Adipocyte (in vitro differentiated cells): Measurements from ENCODE around the gene CDK16.

Experiments used
- DNase-seq: peaks from one replicate; pipeline ENCODE4 v3.0.0-alpha.2; 2015; ENCODE audit warnings: low read depth
- H3K27me3 ChIP-seq: replicated peaks from 2 replicates; pipeline ENCODE4 v1.7.0; 2013; ENCODE audit warnings: mild to moderate bottlenecking, low read length, moderate library complexity; ENCODE audit not compliant: control insufficient read depth, insufficient read depth
- H3K36me3 ChIP-seq: 2 replicates; pipeline ENCODE4 v1.7.0; 2013; ENCODE audit warnings: low read length, mild to moderate bottlenecking, moderate library complexity; ENCODE audit not compliant: control insufficient read depth, insufficient read depth, severe bottlenecking
- H3K4me1 ChIP-seq: 2 replicates; pipeline ENCODE4 v1.7.0; 2013; ENCODE audit warnings: mild to moderate bottlenecking, low read length, moderate library complexity; ENCODE audit not compliant: control insufficient read depth, insufficient read depth
- H3K4me3 ChIP-seq: 2 replicates; pipeline ENCODE4 v1.7.0; 2013; ENCODE audit warnings: mild to moderate bottlenecking, low read length, moderate library complexity
- H3K9ac ChIP-seq: 2 replicates; pipeline ENCODE4 v1.7.0; 2013; ENCODE audit warnings: mild to moderate bottlenecking, low read length, moderate library complexity
- H3K9me3 ChIP-seq: 2 replicates; pipeline ENCODE4 v1.7.0; 2013; ENCODE audit warnings: mild to moderate bottlenecking, low read length, moderate library complexity; ENCODE audit not compliant: control insufficient read depth

The CDK16 gene

DNA sequence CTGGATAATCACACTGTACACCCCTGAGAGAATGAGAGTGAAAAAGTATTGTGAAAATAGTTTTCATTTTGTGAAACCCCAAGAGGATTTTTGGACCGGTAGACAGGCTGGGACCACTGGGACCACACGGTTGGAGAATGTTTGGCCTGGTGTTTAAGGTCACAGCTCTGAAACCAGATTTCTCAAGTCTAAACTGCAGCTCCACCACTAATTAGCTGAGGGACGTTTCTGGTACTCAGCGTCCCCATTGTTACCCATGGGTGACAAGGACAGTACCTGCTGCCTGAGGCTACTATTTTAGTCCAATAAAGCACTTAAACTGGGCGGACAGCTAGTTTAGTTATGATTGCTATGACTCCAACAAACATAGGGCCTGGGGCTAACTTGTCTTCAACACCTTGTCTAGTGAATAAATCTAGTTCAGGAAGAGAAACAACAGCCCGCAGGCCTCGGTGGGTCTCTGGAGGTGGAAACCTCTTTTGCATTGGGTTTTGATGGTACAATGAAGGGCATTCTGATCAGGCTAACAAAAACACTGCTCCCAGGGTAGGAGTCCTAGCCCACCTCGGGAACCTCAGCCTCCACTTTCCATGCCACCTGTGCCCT is 13.8 kb downstream of the CDK16 start:
- Histone ChIP-seq H3K4me1 (peaks cover 6% of the 10 kb centered on the region), H3K36me3 (peaks cover 21% of the 10 kb centered on the region), H3K27me3 (peaks cover 4% of the 10 kb centered on the region), H3K9me3 (no peaks in the 10 kb centered on the region), H3K4me3 (peak overlapping the region; percentile 87), H3K9ac (peak overlapping the region; percentile 87)
- peak; percentile 4 for DNase-seq

DNA sequence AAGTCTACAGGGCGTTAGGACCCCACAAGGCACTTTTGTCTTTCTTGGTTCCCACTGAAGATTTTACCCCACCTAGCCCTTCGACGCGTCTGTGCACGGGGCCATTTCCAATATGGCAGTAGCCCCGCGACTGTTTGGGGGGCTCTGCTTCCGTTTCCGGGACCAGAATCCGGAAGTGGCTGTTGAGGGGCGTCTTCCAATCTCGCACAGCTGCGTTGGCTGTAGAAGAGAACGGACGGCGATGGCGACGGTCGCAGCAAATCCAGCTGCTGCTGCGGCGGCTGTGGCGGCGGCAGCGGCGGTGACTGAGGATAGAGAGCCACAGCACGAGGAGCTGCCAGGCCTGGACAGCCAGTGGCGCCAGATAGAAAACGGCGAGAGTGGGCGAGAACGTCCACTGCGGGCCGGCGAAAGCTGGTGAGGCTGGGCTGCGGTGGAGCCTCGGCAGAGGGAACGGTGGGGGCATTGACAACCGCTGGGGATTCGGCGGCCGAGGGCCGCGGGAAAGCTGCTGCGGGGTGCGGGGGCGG is 14.4 kb downstream of the CDK16 start, which contains the start of gene USP11:
Gene USP11 (plus strand): TSS at position 207 of the 530 bp plus-strand sequence. CDS start 35 bp downstream, at position 242.
- peaks cover 5% of the 10 kb centered on the region for H3K27me3 ChIP-seq
- DNase-seq, result peak; percentile 52
- H3K9me3 ChIP-seq, result no peaks in the 10 kb centered on the region
- H3K9ac ChIP-seq, result peak within 1 kb of the TSS; percentile 88
- peak within 1 kb of the TSS; percentile 87 for H3K4me3 ChIP-seq
- peaks cover 15% of the 10 kb centered on the region for H3K36me3 ChIP-seq
- peaks cover 6% of the 10 kb centered on the region for H3K4me1 ChIP-seq

DNA sequence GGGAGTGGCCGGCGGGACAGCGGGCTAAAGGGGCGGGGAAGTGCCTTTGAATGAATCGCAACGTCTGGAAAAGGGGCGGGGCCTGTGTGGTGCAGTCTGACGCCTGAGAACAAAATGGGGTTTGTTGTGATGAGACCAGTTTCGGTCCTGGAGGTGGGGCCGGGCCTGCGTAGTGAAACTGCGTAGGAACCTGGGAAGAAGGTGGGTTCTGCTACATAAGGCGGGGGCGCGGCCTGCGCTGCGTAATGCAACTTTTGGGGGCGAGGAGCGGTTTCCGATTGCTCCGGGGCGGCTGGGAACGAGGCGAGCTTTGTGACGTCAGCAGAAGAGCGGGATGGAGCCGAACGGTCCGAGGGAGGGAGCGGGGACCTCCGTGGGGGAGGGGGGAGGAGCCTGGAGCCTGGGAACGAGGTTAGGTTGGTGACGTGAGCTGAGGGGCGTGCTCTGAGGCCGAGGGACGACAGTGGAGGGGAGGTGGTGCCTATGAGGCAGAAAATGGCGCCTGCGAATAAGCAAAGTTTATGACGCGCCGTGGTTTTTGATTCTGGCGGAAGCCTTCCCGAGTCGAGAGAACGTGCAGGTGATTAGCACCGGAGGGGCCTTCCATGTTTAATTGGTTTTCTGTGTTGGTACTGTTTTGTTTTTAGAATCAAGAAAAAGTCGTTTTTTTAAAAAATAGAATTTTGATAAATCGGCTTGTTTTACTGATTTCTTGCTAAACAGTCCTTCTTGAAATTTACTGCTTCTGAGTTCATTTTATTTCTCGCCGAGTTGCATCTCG is 15.0 kb downstream of the CDK16 start:
- H3K4me1 ChIP-seq, result peaks cover 6% of the 10 kb centered on the region
- H3K9ac ChIP-seq, result peak overlapping the region; percentile 88
- peak; percentile 95 for DNase-seq
- peak overlapping the region; percentile 87 for H3K4me3 ChIP-seq
- H3K27me3 ChIP-seq, result peaks cover 5% of the 10 kb centered on the region
- no peaks in the 10 kb centered on the region for H3K9me3 ChIP-seq
- H3K36me3 ChIP-seq, result peaks cover 9% of the 10 kb centered on the region

DNA sequence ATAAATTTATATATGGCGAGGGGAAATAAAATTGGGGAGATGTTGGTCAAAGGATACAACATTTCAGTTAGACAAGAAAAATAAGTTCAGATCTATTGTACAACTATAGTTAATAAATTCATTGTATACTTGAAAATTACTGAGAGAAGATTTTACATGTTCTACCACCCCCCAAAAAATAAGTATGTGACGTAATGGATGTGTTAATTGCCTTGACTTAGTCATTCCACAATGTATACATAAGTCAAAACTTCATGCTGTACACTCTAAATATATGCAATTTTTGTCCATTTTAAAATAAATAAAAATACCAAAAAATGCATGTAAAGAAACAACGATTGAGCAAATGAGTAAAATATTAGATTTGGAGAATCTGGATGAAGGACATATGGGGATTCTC is 16.1 kb downstream of the CDK16 start:
- Histone ChIP-seq H3K4me1 (peaks cover 6% of the 10 kb centered on the region), H3K4me3 (peak overlapping the region; percentile 87), H3K9me3 (no peaks in the 10 kb centered on the region), H3K9ac (peak overlapping the region; percentile 88), H3K36me3 (no peaks in the 10 kb centered on the region), H3K27me3 (peaks cover 5% of the 10 kb centered on the region)
- peak; percentile 25 for DNase-seq

DNA sequence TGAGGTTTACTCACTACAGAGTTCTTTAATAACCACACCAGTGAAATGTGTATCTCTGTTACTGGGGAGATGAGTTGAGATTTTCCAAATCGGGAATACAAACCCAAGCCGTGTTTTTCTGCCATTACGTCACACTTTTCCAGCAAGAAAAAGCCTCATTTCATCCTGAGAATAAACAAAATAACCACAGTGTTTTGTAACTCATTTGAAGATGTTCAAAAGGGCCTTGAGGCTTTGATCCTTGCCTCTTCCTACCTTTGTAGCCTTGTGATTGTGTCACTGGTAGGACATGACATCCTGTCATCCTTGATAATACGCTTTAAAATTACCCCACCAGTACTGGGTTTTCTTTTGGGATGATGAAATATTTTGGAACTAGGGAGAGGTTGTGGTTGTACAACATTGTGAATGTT is 17.2 kb downstream of the CDK16 start:
- H3K27me3 ChIP-seq, result peaks cover 10% of the 10 kb centered on the region
- H3K9ac ChIP-seq, result no peak overlapping the region
- peaks cover 4% of the 10 kb centered on the region for H3K36me3 ChIP-seq
- no peak overlapping the region for H3K4me3 ChIP-seq
- peak; percentile 7 for DNase-seq
- peaks cover 6% of the 10 kb centered on the region for H3K4me1 ChIP-seq
- H3K9me3 ChIP-seq, result no peaks in the 10 kb centered on the region

DNA sequence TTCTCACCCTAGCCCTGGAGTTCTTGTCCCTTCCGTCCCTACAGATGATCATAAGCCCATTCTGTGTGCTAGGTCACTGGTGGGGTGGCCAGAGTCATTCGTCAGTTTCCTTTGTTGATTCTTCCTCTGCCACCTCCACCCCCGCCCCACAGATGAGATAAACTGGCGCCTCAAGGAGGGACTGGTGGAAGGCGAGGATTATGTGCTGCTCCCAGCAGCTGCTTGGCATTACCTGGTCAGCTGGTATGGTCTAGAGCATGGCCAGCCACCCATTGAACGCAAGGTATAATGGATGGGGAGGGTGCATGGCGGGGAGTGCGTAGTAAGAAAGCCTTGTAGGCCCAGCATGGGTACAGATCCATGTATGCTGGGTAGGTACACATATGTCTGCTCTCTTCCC is 20.7 kb downstream of the CDK16 start:
- Histone ChIP-seq H3K36me3 (peaks cover 26% of the 10 kb centered on the region), H3K9me3 (no peaks in the 10 kb centered on the region), H3K9ac (no peak overlapping the region), H3K4me1 (no peaks in the 10 kb centered on the region), H3K4me3 (no peak overlapping the region), H3K27me3 (peaks cover 18% of the 10 kb centered on the region)
- DNase-seq, result no peak

DNA sequence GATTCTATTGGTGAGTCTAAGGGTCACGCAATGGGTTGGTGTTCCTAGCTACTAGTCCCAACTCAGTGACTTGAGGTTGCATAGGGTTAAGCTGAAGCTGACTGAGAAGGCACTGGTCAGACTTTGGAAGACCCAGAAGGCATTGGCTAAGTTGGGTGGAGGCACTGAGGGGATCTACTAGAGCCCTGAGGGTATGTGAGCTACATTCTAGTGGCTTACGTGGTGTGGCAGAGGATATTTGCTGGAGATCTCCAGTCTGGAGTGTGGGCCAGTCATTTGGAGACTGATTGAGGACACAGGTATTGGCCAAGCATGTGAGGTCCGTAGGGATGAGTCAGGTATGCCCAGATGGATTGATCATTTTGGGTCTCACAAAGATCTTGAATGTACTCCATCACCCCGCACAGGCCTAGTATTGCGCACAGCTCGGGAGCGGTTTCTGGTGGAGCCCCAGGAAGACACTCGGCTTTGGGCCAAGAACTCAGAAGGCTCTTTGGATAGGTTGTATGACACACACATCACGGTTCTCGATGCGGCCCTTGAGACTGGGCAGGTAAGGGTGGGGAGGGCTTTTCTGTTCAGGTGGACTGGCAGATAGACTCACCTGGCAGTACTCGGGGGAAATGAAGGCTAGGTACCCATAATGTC is 21.5 kb downstream of the CDK16 start:
- Histone ChIP-seq H3K9ac (no peak overlapping the region), H3K27me3 (peaks cover 18% of the 10 kb centered on the region), H3K4me1 (no peaks in the 10 kb centered on the region), H3K9me3 (no peaks in the 10 kb centered on the region), H3K4me3 (no peak overlapping the region), H3K36me3 (peaks cover 34% of the 10 kb centered on the region)
- DNase-seq, result no peak

DNA sequence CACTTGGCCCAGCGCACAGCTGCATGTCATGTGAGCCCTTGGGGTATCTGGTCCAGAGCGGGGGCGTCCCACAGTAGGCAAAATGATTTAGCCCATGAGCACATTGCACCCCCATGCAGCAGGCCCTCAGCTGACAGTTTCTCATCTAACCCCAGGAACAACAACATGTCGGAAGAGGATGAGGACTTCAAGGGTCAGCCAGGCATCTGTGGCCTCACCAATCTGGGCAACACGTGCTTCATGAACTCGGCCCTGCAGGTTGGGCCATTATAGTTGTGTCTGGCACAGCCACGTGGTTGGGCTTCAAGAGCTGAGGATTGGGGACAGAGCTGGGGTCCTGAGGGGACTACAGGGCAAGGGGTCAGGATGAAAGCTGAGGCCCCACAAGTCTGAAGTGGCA is 22.1 kb downstream of the CDK16 start:
- H3K9me3 ChIP-seq, result no peaks in the 10 kb centered on the region
- DNase-seq, result no peak
- no peaks in the 10 kb centered on the region for H3K4me1 ChIP-seq
- H3K9ac ChIP-seq, result no peak overlapping the region
- peaks cover 38% of the 10 kb centered on the region for H3K36me3 ChIP-seq
- H3K27me3 ChIP-seq, result peaks cover 18% of the 10 kb centered on the region
- no peak overlapping the region for H3K4me3 ChIP-seq

DNA sequence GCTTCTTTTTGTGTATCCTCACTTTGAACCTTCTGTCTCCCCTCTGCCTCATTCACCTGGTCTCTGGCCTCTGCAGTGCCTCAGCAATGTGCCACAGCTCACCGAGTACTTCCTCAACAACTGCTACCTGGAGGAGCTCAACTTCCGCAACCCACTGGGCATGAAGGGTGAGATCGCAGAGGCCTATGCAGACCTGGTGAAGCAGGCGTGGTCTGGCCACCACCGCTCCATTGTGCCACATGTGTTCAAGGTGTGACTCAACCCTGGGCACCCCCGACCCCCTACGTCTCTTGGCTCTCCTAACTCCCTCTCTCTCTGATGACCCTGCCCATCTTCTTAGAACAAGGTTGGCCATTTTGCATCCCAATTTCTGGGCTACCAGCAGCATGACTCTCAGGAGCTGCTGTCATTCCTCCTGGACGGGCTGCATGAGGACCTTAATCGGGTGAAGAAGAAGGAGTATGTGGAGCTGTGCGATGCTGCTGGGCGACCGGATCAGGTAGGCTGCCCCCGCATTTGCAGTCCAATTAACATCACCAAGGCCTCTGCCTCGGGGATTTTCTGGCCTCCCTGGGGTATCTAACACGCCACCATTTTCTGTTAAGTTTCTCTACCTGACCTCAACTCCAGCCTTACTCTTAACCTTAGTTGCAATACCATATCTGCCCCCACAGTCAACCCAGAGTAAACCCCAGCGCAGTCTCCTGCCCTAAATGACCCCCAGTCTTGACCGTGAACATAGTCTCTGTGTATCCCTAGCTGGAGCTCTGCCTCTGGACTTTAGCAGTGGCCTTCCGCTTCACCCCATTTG is 22.9 kb downstream of the CDK16 start:
- peaks cover 18% of the 10 kb centered on the region for H3K27me3 ChIP-seq
- H3K4me3 ChIP-seq, result no peak overlapping the region
- DNase-seq, result no peak
- H3K9me3 ChIP-seq, result no peaks in the 10 kb centered on the region
- no peak overlapping the region for H3K9ac ChIP-seq
- H3K4me1 ChIP-seq, result no peaks in the 10 kb centered on the region
- peaks cover 46% of the 10 kb centered on the region for H3K36me3 ChIP-seq

DNA sequence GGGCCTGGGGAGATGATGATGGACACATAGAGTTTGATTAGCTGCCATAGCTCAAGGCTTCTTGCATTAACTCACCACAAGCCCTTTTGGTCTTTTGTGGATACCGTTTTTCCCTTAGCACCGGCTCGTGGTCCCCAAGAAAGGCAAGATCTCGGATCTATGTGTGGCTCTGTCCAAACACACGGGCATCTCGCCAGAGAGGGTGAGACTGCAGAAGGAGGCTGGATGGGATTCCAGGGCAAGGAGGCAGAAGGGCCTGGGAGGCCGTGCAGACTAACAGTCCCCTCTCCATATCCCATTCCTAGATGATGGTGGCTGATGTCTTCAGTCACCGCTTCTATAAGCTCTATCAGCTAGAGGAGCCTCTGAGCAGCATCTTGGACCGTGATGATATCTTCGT is 23.8 kb downstream of the CDK16 start:
- Histone ChIP-seq H3K9me3 (no peaks in the 10 kb centered on the region), H3K9ac (no peak overlapping the region), H3K4me3 (no peak overlapping the region), H3K36me3 (peaks cover 46% of the 10 kb centered on the region), H3K27me3 (peaks cover 13% of the 10 kb centered on the region), H3K4me1 (no peaks in the 10 kb centered on the region)
- DNase-seq, result no peak
